Tibial nerve (tissue), 4 donors: Measurements from ENCODE around the gene TMEM120A. TPM values are rescaled to one million over a fixed set of nuclear protein-coding genes. Genes with fewer than 3 reads are reported as not detected.
A peak's percentile ranks its signal among the peaks of the same experiment; 100 is the strongest.

Experiments used
- DNase-seq, 2 donors: peaks; one replicate each; pipeline ENCODE4 v3.0.0-alpha.2; 2019; ENCODE audit warnings: low spot score in 2 of 2
- H3K27ac ChIP-seq, 4 donors: fragments of 200-600 bp; sonication (generic) in 3 of 4; one replicate each; pipeline ENCODE4 v1.5.1; 2017 to 2019; ENCODE audit warnings: mild to moderate bottlenecking in 1 of 4
- H3K27me3 ChIP-seq, 2 donors: fragments of 200-600 bp; sonication (generic) in 1 of 2; one replicate each; pipeline versions ENCODE4 v1.5.1 to v1.6.0; 2017 to 2019
- H3K36me3 ChIP-seq, 3 donors: fragments of 200-600 bp; sonication (generic); one replicate each; pipeline ENCODE4 v1.5.1; 2018 to 2019
- H3K4me1 ChIP-seq, 4 donors: fragments of 200-600 bp; sonication (generic) in 3 of 4; one replicate each; pipeline ENCODE4 v1.5.1; 2017 to 2019
- H3K4me3 ChIP-seq, 4 donors: fragments of 200-600 bp; sonication (generic) in 3 of 4; one replicate each; pipeline ENCODE4 v1.5.1; 2017 to 2019; ENCODE audit warnings: mild to moderate bottlenecking in 1 of 4, moderate library complexity in 1 of 4
- H3K9me3 ChIP-seq, 4 donors: fragments of 200-600 bp; sonication (generic) in 3 of 4; one replicate each; pipeline ENCODE4 v1.5.1; 2017 to 2019
- CTCF ChIP-seq, 5 experiments: fragments of 200-600 bp in 3 of 5; fragments of 450-650 bp in 2 of 5; sonication (generic) in 3 of 5; IDR thresholded peaks; one replicate each; pipeline ENCODE4 v1.5.1; 2016 to 2019; ENCODE audit warnings: antibody characterized with exemption in 5 of 5, mild to moderate bottlenecking in 3 of 5, moderate library complexity in 2 of 5
- EP300 ChIP-seq, 2 donors: sonication (generic); formaldehyde crosslinking; IDR thresholded peaks; one replicate each; pipeline ENCODE4 v1.6.1; 2017; ENCODE audit warnings: antibody characterized with exemption in 2 of 2, mild to moderate bottlenecking in 1 of 2
- POLR2A ChIP-seq, 2 donors: fragments of 450-650 bp; IDR thresholded peaks; one replicate each; pipeline ENCODE4 v1.6.1; 2017; ENCODE audit warnings: antibody characterized with exemption in 2 of 2, mild to moderate bottlenecking in 2 of 2, moderate library complexity in 2 of 2
- WGBS, 2 donors: methylation state at CpG; one replicate each; pipeline ENCODE4 v1.1.5; 2018; 5-methylcytosine and 5-hydroxymethylcytosine counted together
- total RNA-seq, 4 donors: library from RNA; depleted of rRNA; stranded (reverse); fragments of >200 nt; gene quantifications; one replicate each; pipeline ENCODE4 v1.1.0, GENCODE V29; 2016

Gene TMEM120A
- total RNA-seq, 4 donors from 2014 or later, result 38.7 to 108 (median 53.2) TPM

- TF ChIP-seq CTCF (IDR thresholded peaks at IDR 0.05), result no peak
- no peak for TF ChIP-seq POLR2A (IDR thresholded peaks at IDR 0.05)
- no peak for TF ChIP-seq EP300 (IDR thresholded peaks at IDR 0.05)
- Histone ChIP-seq H3K4me1 (peaks cover 3 to 80% (median 38%) of the 10 kb centered on the region in 4 donors), H3K9me3 (no peaks in the 10 kb centered on the region), H3K27me3 (no peaks in the 10 kb centered on the region), H3K27ac (peak overlapping the region; percentile 55 to 84 (median 76)), H3K4me3 (peak overlapping the region in 1 of 4 donors; percentile 4), H3K36me3 (peaks cover 0 to 23% (median 0%) of the 10 kb centered on the region in 3 donors)
- DNase-seq, result no peak
- WGBS, 2 donors, result 64 to 77% methylated on average over 13 of the region's 13 CpGs
These were observed 28.8 kb downstream of the TMEM120A start for GRCh38 chr7:75965617-75966016.

GRCh38 chr7:75963381-75963995 is 30.9 kb downstream of the TMEM120A start:
- DNase-seq, result no peak
- 55 to 56% methylated on average over 9 of the region's 9 CpGs for WGBS, 2 donors
- H3K27me3 ChIP-seq, result no peaks in the 10 kb centered on the region
- peaks cover 3 to 63% (median 38%) of the 10 kb centered on the region in 4 donors for H3K4me1 ChIP-seq
- H3K36me3 ChIP-seq, result peaks cover 0 to 31% (median 0%) of the 10 kb centered on the region in 3 donors
- H3K4me3 ChIP-seq, result no peak overlapping the region
- TF ChIP-seq CTCF (IDR thresholded peaks at IDR 0.05) (no peak), EP300 (IDR thresholded peaks at IDR 0.05) (no peak), POLR2A (IDR thresholded peaks at IDR 0.05) (no peak)
- H3K27ac ChIP-seq, result peak overlapping the region; percentile 64 to 92 (median 77)
- H3K9me3 ChIP-seq, result no peaks in the 10 kb centered on the region

- no peak for DNase-seq
- 21 to 28% methylated on average over 18 of the region's 18 CpGs for WGBS, 2 donors
These were observed 31.6 kb downstream of the TMEM120A start for GRCh38 chr7:75962607-75963380.

GRCh38 chr7:75961218-75961617 is 33.2 kb downstream of the TMEM120A start:
- H3K4me1 ChIP-seq, result peaks cover 3 to 41% (median 23%) of the 10 kb centered on the region in 4 donors
- 92 to 93% methylated on average over 7 of the region's 7 CpGs for WGBS, 2 donors

More at GRCh38 chr7:75962607-75963380, 31.6 kb downstream of the TMEM120A start:
- Histone ChIP-seq H3K4me3 (no peak overlapping the region), H3K36me3 (peaks cover 0 to 32% (median 0%) of the 10 kb centered on the region in 3 donors), H3K27ac (peak overlapping the region; percentile 35 to 92 (median 74)), H3K4me1 (peaks cover 3 to 56% (median 35%) of the 10 kb centered on the region in 4 donors), H3K27me3 (no peaks in the 10 kb centered on the region), H3K9me3 (no peaks in the 10 kb centered on the region)
- TF ChIP-seq POLR2A (IDR thresholded peaks at IDR 0.05) (no peak), EP300 (IDR thresholded peaks at IDR 0.05) (peak in 1 of 2 donors; percentile 78), CTCF (IDR thresholded peaks at IDR 0.05) (no peak)

More at GRCh38 chr7:75961218-75961617, 33.2 kb downstream of the TMEM120A start:
- no peak overlapping the region for H3K27ac ChIP-seq
- H3K27me3 ChIP-seq, result no peaks in the 10 kb centered on the region
- H3K36me3 ChIP-seq, result peaks cover 0 to 48% (median 0%) of the 10 kb centered on the region in 3 donors
- H3K9me3 ChIP-seq, result no peaks in the 10 kb centered on the region
- no peak for TF ChIP-seq POLR2A (IDR thresholded peaks at IDR 0.05)
- TF ChIP-seq CTCF (IDR thresholded peaks at IDR 0.05), result no peak
- TF ChIP-seq EP300 (IDR thresholded peaks at IDR 0.05), result no peak
- no peak for DNase-seq
- no peak overlapping the region for H3K4me3 ChIP-seq
